AG08395 (cell line): ENCODE measurements around the gene SPC24.
"Not testable (repeated sequence)": the region's sequence is repeated elsewhere in the genome, so short reads cannot be mapped to it uniquely, and the experiment has no call there.

ENCODE experiments used
- DNase-seq: peaks from one replicate; pipeline ENCODE4 v3.0.0; 2012; ENCODE audit warnings: mixed read lengths, low spot score

Gene SPC24

DNA sequence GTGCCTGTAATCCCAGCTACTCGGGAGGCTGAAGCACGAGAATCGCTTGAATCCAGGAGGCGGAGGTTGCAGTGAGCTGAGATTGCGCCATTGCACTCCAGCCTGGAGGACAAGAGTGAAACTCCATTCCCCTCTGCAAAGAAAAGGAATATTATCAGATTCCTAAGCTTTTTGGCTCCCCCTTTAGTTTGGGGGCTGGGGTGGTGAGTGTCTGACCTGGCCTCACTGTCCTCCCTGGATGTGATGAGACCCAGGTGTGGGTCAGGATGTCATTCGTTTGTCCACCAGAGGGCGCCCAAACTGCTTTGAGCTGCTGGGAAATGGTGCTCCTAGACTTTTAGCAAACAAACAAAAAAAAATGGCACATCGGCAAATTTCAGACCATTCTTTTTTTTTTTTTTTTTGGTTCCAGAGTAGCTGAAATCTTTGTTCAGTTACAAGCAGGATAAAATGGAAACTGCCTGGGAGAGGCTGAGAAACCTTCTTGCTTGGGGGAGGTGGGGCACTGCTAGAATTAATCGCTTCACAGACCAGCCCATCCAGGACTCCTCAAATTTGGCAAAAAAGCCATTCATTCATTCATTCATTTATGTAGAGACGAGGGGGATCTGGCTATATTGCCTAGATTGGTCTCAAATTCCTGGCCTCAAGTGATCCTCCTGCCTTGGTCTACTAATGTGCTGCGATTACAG is 29.4 kb downstream of the SPC24 start:
- peak; percentile 71 for DNase-seq

DNA sequence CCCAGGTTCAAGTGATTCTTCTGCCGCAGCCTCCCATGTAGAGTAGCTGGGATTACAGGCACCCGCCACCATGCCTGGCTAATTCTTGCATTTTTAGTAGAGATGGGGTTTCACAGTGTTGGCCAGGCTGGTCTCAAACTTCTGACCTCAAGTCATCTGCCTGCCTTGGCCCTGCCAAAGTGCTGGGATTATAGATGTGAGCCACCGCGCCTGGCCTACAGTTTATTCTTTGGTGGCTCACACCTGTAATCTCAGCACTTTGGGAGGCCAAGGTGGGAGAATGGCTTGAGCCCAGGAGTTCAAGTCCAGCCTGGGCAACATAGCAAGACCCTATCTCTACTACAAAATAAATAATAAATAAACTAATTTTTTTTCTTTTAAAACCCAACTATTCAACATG is 31.4 kb downstream of the SPC24 start:
- not testable (repeated sequence) for DNase-seq

DNA sequence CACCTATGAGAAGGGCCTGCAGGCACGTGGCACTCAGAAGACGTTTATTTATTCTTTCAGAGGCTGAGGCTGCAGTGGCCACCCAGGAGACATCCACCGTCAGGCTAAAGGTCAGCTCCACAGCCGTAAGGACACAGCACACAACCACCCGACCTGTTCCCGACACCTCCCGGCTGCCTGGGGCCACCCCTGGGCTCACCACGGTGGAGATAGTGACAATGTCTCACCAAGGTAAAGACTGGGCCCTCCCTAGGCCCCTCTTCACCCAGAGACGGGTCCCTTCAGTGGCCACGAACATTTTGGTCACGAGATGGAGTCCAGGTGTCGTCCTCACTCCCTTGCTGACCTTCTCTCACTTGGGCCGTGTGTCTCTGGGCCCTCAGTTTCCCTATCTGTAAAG is 32.5 kb downstream of the SPC24 start:
- DNase-seq, result no peak

DNA sequence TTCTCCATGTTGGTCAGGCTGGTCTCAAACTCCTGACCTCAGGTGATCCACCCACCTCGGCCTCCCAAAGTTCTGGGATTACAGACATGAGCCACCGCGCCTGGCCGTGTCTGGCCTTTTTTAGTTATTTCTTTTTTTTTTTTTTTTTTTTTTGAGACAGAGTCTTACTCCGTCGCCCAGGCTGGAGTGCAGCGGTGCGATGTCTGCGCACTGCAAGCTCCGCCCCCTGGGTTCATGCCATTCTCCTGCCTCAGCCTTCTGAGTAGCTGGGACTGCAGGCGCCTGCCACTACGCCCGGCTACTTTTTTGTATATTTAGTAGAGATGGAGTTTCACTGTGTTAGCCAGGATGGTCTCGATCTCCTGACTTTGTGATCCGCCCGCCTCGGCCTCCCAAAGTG is 33.6 kb downstream of the SPC24 start:
- not testable (repeated sequence) for DNase-seq

DNA sequence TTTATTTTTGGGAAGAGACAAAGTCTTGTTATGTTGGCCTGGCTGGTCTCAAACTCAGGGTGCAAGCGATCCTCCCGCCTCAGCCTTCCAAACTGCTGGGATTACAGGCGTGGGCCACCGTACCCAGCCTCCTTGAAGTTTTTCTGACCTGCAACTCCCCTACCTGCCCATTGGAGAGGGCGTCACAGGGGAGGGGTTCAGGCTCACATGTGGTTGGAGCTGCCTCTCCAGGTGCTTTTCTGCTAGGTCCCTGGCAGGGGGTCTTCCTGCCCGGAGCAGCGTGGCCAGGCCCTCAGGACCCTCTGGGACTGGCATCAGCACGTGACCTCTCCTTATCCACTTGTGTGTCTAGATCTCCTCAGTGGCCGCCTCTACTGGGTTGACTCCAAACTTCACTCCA is 39.1 kb downstream of the SPC24 start:
- no peak for DNase-seq

DNA sequence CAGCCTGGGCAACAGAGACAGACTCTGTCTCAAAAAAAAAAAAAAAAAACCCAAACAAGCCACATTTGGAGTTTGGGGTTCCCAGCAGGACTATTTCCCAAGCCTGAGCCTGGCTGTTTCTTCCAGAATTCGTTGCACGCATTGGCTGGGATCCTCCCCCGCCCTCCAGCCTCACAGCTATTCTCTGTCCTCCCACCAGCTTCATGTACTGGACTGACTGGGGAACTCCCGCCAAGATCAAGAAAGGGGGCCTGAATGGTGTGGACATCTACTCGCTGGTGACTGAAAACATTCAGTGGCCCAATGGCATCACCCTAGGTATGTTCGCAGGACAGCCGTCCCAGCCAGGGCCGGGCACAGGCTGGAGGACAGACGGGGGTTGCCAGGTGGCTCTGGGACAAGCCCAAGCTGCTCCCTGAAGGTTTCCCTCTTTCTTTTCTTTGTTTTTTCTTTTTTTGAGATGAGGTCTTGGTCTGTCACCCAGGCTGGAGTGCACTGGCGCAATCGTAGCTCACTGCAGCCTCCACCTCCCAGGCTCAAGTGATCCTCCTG is 39.6 kb downstream of the SPC24 start:
- no peak for DNase-seq

DNA sequence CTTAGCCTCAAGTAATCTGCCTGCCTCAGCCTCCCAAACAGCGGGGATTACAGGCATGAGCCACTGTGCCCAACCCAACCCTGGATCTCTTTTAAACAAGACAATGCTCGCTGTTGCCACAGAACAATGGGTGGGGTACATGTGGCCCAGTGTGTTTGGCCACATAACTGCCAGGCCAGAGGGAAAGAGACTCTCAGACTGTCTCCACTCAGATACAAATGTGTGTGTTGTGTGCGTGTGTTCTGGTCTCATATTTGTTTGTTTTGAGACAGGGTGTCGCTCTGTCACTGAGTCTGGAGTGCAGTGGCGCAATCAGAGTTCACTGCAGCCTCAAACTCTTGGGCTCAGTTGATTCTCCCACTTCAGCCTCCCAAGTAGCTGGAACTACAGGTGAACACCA is 40.5 kb downstream of the SPC24 start:
- DNase-seq, result no peak

DNA sequence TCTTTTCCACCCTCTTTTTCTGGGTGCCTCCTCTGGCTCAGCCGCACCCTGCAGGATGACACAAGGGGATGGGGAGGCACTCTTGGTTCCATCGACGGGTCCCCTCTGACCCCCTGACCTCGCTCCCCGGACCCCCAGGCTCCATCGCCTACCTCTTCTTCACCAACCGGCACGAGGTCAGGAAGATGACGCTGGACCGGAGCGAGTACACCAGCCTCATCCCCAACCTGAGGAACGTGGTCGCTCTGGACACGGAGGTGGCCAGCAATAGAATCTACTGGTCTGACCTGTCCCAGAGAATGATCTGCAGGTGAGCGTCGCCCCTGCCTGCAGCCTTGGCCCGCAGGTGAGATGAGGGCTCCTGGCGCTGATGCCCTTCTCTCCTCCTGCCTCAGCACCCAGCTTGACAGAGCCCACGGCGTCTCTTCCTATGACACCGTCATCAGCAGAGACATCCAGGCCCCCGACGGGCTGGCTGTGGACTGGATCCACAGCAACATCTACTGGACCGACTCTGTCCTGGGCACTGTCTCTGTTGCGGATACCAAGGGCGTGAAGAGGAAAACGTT is 42.4 kb downstream of the SPC24 start:
- DNase-seq, result no peak

DNA sequence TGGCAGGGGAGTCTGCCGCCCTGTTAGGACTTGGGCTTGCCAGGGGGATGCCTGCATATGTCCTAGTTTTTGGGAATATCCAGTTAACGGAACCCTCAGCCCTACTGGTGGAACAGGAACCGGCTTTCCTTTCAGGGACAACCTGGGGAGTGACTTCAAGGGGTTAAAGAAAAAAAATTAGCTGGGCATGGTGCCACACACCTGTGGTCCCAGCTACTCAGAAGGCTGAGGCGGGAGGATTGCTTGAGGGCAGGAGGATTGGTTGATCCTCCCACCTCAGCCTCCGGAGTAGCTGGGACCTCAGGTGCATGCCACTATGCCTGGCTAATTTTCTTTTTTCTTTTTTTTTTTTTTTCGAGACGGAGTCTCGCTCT is 43.8 kb downstream of the SPC24 start:
- no peak for DNase-seq

DNA sequence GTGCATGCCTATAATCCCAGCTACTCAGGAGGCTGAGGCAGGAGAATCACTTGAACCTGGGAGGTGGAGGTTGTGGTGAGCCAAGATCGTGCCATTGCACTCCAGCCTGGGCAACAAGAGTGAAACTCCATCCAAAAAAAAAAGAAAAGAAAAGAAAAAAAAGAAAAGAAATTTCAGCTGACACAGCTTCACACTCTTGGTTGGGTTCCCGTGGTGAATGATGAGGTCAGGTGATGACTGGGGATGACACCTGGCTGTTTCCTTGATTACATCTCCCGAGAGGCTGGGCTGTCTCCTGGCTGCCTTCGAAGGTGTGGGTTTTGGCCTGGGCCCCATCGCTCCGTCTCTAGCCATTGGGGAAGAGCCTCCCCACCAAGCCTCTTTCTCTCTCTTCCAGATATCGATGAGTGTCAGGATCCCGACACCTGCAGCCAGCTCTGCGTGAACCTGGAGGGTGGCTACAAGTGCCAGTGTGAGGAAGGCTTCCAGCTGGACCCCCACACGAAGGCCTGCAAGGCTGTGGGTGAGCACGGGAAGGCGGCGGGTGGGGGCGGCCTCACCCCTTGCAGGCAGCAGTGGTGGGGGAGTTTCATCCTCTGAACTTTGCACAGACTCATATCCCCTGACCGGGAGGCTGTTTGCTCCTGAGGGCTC is 44.3 kb downstream of the SPC24 start:
- DNase-seq, result no peak

DNA sequence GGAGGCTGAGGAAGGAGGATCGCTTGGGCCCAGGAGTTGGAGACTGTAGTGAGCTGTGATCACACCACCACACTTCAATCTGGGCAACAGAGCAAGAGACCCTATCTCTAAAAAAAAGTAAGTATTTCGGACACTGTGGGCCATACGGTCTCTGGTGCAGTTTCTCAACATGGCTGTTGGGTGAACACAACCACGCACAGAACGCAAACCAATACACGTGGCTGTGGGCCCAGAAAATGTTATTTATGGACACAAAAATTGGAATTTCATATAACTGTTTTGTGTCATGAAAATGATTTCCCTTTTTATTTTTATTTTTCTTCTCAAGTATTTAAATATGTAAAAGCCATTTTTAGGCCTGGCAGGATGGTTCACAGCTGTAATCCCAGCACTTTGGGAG is 46.8 kb downstream of the SPC24 start:
- no peak for DNase-seq

DNA sequence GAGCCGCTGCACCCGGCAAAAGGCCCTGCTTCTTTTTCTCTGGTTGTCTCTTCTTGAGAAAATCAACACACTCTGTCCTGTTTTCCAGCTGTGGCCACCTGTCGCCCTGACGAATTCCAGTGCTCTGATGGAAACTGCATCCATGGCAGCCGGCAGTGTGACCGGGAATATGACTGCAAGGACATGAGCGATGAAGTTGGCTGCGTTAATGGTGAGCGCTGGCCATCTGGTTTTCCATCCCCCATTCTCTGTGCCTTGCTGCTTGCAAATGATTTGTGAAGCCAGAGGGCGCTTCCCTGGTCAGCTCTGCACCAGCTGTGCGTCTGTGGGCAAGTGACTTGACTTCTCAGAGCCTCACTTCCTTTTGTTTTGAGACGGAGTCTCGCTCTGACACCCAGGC is 49.1 kb downstream of the SPC24 start:
- no peak for DNase-seq

DNA sequence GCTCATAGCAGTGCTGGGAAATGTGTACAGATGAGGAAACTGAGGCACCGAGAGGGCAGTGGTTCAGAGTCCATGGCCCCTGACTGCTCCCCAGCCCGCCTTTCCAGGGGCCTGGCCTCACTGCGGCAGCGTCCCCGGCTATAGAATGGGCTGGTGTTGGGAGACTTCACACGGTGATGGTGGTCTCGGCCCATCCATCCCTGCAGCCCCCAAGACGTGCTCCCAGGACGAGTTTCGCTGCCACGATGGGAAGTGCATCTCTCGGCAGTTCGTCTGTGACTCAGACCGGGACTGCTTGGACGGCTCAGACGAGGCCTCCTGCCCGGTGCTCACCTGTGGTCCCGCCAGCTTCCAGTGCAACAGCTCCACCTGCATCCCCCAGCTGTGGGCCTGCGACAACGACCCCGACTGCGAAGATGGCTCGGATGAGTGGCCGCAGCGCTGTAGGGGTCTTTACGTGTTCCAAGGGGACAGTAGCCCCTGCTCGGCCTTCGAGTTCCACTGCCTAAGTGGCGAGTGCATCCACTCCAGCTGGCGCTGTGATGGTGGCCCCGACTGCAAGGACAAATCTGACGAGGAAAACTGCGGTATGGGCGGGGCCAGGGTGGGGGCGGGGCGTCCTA is 50.5 kb downstream of the SPC24 start:
- DNase-seq, result no peak

DNA sequence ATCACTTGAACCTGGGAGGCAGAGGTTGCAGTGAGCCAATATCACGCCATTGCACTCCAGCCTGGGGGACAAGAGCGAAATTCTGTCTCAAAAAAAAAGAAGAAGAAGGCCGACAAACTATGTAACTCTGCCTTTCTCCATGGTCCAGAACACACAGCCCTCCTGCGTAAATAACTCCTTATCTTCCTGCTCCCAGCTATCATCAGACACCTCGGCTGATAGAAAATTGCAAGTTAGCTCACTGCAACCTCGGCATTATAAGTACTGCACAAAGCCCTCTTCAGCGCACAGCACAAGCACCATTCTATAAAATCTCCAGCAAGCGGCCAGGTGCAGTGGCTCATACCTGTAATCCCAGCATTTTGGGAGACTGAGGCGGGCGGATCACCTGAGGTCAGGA is 51.9 kb downstream of the SPC24 start:
- DNase-seq, result not testable (repeated sequence)

DNA sequence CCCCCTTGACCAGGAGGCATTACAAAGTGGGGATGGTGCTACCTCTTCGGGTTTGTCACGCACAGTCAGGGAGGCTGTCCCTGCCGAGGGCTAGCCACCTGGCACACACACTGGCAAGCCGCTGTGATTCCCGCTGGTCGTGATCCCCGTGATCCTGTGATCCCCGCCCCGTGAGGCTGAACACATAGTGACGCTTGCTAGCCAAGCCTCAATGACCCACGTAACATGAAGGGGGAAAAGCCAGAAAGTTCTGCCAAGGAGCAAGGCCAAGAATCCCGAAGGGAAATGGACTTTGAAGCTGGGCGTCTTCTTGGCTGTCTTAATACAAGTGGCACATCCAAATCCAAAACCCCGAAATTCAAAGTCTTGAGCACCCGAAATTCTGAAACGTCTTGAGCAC is 52.6 kb downstream of the SPC24 start:
- no peak for DNase-seq

DNA sequence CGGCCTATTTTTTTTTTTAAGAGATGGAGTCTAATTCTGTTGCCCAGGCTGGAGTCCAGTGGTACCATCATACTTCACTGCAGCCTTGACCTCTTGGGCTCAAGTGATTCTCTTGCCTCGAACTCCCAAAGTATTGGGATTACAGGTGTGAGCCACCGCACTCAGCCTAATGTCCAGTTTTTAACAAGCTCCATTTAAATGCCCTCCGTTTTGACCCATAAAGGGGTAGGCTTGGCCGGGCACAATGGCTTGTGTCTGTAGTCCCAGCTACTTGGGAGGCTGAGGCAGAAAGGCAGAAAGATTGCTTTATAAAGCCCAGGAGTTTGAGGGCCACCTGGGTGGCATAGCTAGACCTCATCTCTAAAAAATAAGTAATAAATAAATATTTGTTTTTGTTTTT is 54.5 kb downstream of the SPC24 start:
- DNase-seq, result no peak

DNA sequence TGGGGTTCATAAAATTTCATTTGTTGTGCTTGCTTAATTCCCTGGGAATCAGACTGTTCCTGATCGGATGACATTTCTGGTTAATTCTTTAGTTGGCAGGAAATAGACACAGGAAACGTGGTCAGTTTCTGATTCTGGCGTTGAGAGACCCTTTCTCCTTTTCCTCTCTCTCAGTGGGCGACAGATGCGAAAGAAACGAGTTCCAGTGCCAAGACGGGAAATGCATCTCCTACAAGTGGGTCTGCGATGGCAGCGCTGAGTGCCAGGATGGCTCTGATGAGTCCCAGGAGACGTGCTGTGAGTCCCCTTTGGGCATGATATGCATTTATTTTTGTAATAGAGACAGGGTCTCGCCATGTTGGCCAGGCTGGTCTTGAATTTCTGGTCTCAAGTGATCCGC is 55.5 kb downstream of the SPC24 start:
- DNase-seq, result no peak

DNA sequence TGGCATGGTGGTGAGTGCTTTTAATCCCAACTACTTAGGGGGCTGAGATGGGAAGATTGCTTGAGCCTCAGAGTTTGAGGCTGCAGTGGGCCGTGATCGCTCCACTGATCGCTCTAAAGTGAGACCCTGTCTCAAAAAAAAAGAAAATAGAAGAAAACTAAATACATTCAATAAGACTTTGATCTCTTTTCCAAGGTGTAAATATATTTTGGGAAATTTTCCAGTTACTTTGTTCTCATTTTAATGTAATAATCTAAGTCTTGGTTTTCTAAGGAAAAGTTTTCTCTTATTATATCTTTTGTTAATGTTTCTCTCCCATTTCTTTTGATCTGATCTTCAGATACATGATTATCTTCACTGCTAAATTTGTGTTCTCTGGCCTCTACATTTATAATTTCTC is 56.7 kb downstream of the SPC24 start:
- no peak for DNase-seq

DNA sequence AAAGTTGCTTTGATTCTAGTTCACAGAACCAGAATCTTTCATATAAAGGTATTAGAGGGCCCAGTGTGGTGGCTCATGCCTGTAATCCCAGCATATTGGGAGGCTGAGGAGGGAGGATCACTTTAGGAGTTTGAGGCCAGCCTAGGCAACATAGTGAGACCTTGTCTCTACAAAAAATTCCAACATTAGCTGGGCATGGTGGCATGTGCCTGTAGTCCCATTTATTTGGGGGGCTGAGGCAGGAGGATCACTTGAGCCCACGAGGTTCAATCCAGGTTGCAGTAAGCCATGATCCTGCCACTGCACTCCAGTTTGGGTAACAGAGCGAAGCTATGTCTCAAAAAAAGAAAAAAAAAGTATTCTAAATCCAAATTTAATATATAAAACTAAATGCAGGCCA is 57.3 kb downstream of the SPC24 start:
- no peak for DNase-seq

DNA sequence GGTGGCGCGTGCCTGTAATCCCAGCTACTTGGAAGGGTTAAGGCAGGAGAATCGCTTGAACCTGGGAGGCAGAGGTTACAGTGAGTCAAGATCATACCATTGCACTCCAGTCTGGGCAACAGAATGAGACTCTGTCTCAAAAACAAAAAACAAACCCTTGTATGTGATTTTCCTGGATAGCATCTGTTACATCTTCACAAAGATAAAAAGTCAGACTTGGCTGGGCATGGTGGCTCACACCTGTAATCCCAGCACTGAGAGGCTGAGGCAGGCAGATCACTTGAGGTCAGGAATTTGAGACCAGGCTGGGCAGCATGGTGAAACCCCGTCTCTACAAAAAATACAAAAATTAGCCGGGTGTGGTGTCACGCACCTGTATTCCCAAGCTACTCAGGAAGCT is 58.2 kb downstream of the SPC24 start:
- DNase-seq, result not testable (repeated sequence)

DNA sequence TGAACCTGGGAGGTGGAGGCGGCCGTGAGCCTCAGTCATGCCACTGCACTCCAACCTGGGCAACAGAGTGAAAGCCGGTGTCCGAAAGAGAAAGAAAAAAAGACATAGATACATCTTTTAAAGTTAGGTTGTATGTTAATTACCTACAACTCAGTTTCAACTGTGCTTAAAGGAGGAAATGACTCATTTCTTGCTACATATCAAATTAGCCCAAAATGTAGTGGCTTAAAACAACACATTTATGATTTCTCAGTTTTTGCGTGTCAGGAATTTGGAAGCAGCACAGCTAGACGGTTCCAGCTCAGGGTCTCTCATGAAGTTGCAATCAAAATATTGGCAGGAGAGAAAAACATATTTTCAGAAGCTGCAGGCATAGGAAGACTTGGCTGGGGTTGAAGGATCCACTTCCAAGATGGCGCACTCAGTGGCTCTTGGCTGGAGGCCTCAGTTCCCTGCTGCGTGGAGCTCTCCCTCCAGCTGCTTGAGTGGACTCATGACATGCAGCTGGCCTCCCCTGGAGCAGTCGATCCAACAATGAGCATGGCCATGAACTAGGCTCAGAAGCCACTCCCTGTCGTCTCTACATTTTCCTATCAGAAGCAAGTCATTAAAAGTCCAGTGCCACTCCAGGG is 59.3 kb downstream of the SPC24 start:
- DNase-seq, result no peak
